ENCODE measurements around the gene WSCD2.

The WSCD2 gene

GRCh38 chr12:108187831-108188230 lies 58.7 kb downstream of the WSCD2 start:
- no peak overlapping the region for H3K4me3 ChIP-seq (ENCODE audit: low read depth in 1 of 2, low read length in 2 of 2)
- no peak overlapping the region for H3K9ac ChIP-seq (ENCODE audit: low read depth in 1 of 2, low read length in 2 of 2)
- H3K9me3 ChIP-seq (ENCODE audit: control insufficient read depth in 1 of 2, low read length in 2 of 2) = no peaks in the 10 kb centered on the region
- H3K27ac ChIP-seq (ENCODE audit: low read depth, low read length) = no peak overlapping the region
- H3K4me1 ChIP-seq (ENCODE audit: control insufficient read depth in 1 of 2, insufficient read depth in 2 of 2, low read length in 2 of 2) = no peaks in the 10 kb centered on the region
- H3K36me3 ChIP-seq (ENCODE audit: control insufficient read depth in 1 of 2, insufficient read depth in 2 of 2, low read length in 2 of 2) = no peaks in the 10 kb centered on the region
- H3K27me3 ChIP-seq (ENCODE audit: control insufficient read depth in 1 of 2, insufficient read depth in 2 of 2, low read length in 2 of 2) = no peaks in the 10 kb centered on the region

- Histone ChIP-seq H3K9me3 (ENCODE audit: control insufficient read depth in 1 of 2, low read length in 2 of 2) (no peaks in the 10 kb centered on the region), H3K36me3 (ENCODE audit: control insufficient read depth in 1 of 2, insufficient read depth in 2 of 2, low read length in 2 of 2) (no peaks in the 10 kb centered on the region), H3K27me3 (ENCODE audit: control insufficient read depth in 1 of 2, insufficient read depth in 2 of 2, low read length in 2 of 2) (no peaks in the 10 kb centered on the region), H3K4me1 (ENCODE audit: control insufficient read depth in 1 of 2, insufficient read depth in 2 of 2, low read length in 2 of 2) (no peaks in the 10 kb centered on the region), H3K4me3 (ENCODE audit: low read depth in 1 of 2, low read length in 2 of 2) (no peak overlapping the region), H3K27ac (ENCODE audit: low read depth, low read length) (no peak overlapping the region), H3K9ac (ENCODE audit: low read depth in 1 of 2, low read length in 2 of 2) (no peak overlapping the region)
These were observed 61.4 kb downstream of the WSCD2 start for GRCh38 chr12:108190529-108190928.

- H3K9me3 ChIP-seq (ENCODE audit: control insufficient read depth in 1 of 2, low read length in 2 of 2) = no peaks in the 10 kb centered on the region
- H3K9ac ChIP-seq (ENCODE audit: low read depth in 1 of 2, low read length in 2 of 2) = no peak overlapping the region
- H3K36me3 ChIP-seq (ENCODE audit: control insufficient read depth in 1 of 2, insufficient read depth in 2 of 2, low read length in 2 of 2) = no peaks in the 10 kb centered on the region
- H3K27ac ChIP-seq (ENCODE audit: low read depth, low read length) = no peak overlapping the region
- H3K27me3 ChIP-seq (ENCODE audit: control insufficient read depth in 1 of 2, insufficient read depth in 2 of 2, low read length in 2 of 2) = no peaks in the 10 kb centered on the region
- H3K4me3 ChIP-seq (ENCODE audit: low read depth in 1 of 2, low read length in 2 of 2) = no peak overlapping the region
- no peaks in the 10 kb centered on the region for H3K4me1 ChIP-seq (ENCODE audit: control insufficient read depth in 1 of 2, insufficient read depth in 2 of 2, low read length in 2 of 2)
These were observed 62.0 kb downstream of the WSCD2 start for GRCh38 chr12:108191086-108191485.

GRCh38 chr12:108191938-108192337 lies 62.9 kb downstream of the WSCD2 start:
- Histone ChIP-seq H3K9ac (ENCODE audit: low read depth in 1 of 2, low read length in 2 of 2) (no peak overlapping the region), H3K4me3 (ENCODE audit: low read depth in 1 of 2, low read length in 2 of 2) (no peak overlapping the region), H3K9me3 (ENCODE audit: control insufficient read depth in 1 of 2, low read length in 2 of 2) (no peaks in the 10 kb centered on the region), H3K27ac (ENCODE audit: low read depth, low read length) (no peak overlapping the region), H3K27me3 (ENCODE audit: control insufficient read depth in 1 of 2, insufficient read depth in 2 of 2, low read length in 2 of 2) (no peaks in the 10 kb centered on the region), H3K36me3 (ENCODE audit: control insufficient read depth in 1 of 2, insufficient read depth in 2 of 2, low read length in 2 of 2) (no peaks in the 10 kb centered on the region), H3K4me1 (ENCODE audit: control insufficient read depth in 1 of 2, insufficient read depth in 2 of 2, low read length in 2 of 2) (no peaks in the 10 kb centered on the region)

- Histone ChIP-seq H3K27ac (ENCODE audit: low read depth, low read length) (no peak overlapping the region), H3K36me3 (ENCODE audit: control insufficient read depth in 1 of 2, insufficient read depth in 2 of 2, low read length in 2 of 2) (no peaks in the 10 kb centered on the region), H3K9ac (ENCODE audit: low read depth in 1 of 2, low read length in 2 of 2) (no peak overlapping the region), H3K4me3 (ENCODE audit: low read depth in 1 of 2, low read length in 2 of 2) (no peak overlapping the region), H3K9me3 (ENCODE audit: control insufficient read depth in 1 of 2, low read length in 2 of 2) (no peaks in the 10 kb centered on the region), H3K4me1 (ENCODE audit: control insufficient read depth in 1 of 2, insufficient read depth in 2 of 2, low read length in 2 of 2) (no peaks in the 10 kb centered on the region), H3K27me3 (ENCODE audit: control insufficient read depth in 1 of 2, insufficient read depth in 2 of 2, low read length in 2 of 2) (no peaks in the 10 kb centered on the region)
These were observed 64.4 kb downstream of the WSCD2 start for GRCh38 chr12:108193493-108193892.

GRCh38 chr12:108193917-108194316 lies 64.8 kb downstream of the WSCD2 start:
- Histone ChIP-seq H3K9ac (ENCODE audit: low read depth in 1 of 2, low read length in 2 of 2) (no peak overlapping the region), H3K27me3 (ENCODE audit: control insufficient read depth in 1 of 2, insufficient read depth in 2 of 2, low read length in 2 of 2) (no peaks in the 10 kb centered on the region), H3K4me1 (ENCODE audit: control insufficient read depth in 1 of 2, insufficient read depth in 2 of 2, low read length in 2 of 2) (no peaks in the 10 kb centered on the region), H3K9me3 (ENCODE audit: control insufficient read depth in 1 of 2, low read length in 2 of 2) (no peaks in the 10 kb centered on the region), H3K27ac (ENCODE audit: low read depth, low read length) (no peak overlapping the region), H3K4me3 (ENCODE audit: low read depth in 1 of 2, low read length in 2 of 2) (no peak overlapping the region), H3K36me3 (ENCODE audit: control insufficient read depth in 1 of 2, insufficient read depth in 2 of 2, low read length in 2 of 2) (no peaks in the 10 kb centered on the region)

- Histone ChIP-seq H3K4me3 (ENCODE audit: low read depth in 1 of 2, low read length in 2 of 2) (no peak overlapping the region), H3K9ac (ENCODE audit: low read depth in 1 of 2, low read length in 2 of 2) (no peak overlapping the region), H3K4me1 (ENCODE audit: control insufficient read depth in 1 of 2, insufficient read depth in 2 of 2, low read length in 2 of 2) (no peaks in the 10 kb centered on the region), H3K36me3 (ENCODE audit: control insufficient read depth in 1 of 2, insufficient read depth in 2 of 2, low read length in 2 of 2) (no peaks in the 10 kb centered on the region), H3K9me3 (ENCODE audit: control insufficient read depth in 1 of 2, low read length in 2 of 2) (no peaks in the 10 kb centered on the region), H3K27me3 (ENCODE audit: control insufficient read depth in 1 of 2, insufficient read depth in 2 of 2, low read length in 2 of 2) (no peaks in the 10 kb centered on the region), H3K27ac (ENCODE audit: low read depth, low read length) (no peak overlapping the region)
These were observed 65.5 kb downstream of the WSCD2 start for GRCh38 chr12:108194585-108194984.

- H3K27me3 ChIP-seq (ENCODE audit: control insufficient read depth in 1 of 2, insufficient read depth in 2 of 2, low read length in 2 of 2) = peaks cover 0 to 5% of the 10 kb centered on the region in 2 donors
- no peaks in the 10 kb centered on the region for H3K9me3 ChIP-seq (ENCODE audit: control insufficient read depth in 1 of 2, low read length in 2 of 2)
- no peak overlapping the region for H3K9ac ChIP-seq (ENCODE audit: low read depth in 1 of 2, low read length in 2 of 2)
- no peaks in the 10 kb centered on the region for H3K36me3 ChIP-seq (ENCODE audit: control insufficient read depth in 1 of 2, insufficient read depth in 2 of 2, low read length in 2 of 2)
- no peaks in the 10 kb centered on the region for H3K4me1 ChIP-seq (ENCODE audit: control insufficient read depth in 1 of 2, insufficient read depth in 2 of 2, low read length in 2 of 2)
- no peak overlapping the region for H3K27ac ChIP-seq (ENCODE audit: low read depth, low read length)
- H3K4me3 ChIP-seq (ENCODE audit: low read depth in 1 of 2, low read length in 2 of 2) = no peak overlapping the region
These were observed 67.2 kb downstream of the WSCD2 start for GRCh38 chr12:108196319-108196718.

- Histone ChIP-seq H3K9ac (ENCODE audit: low read depth in 1 of 2, low read length in 2 of 2) (no peak overlapping the region), H3K27ac (ENCODE audit: low read depth, low read length) (no peak overlapping the region), H3K4me3 (ENCODE audit: low read depth in 1 of 2, low read length in 2 of 2) (no peak overlapping the region), H3K4me1 (ENCODE audit: control insufficient read depth in 1 of 2, insufficient read depth in 2 of 2, low read length in 2 of 2) (no peaks in the 10 kb centered on the region), H3K36me3 (ENCODE audit: control insufficient read depth in 1 of 2, insufficient read depth in 2 of 2, low read length in 2 of 2) (no peaks in the 10 kb centered on the region), H3K9me3 (ENCODE audit: control insufficient read depth in 1 of 2, low read length in 2 of 2) (no peaks in the 10 kb centered on the region), H3K27me3 (ENCODE audit: control insufficient read depth in 1 of 2, insufficient read depth in 2 of 2, low read length in 2 of 2) (peaks cover 0 to 5% of the 10 kb centered on the region in 2 donors)
These were observed 67.8 kb downstream of the WSCD2 start for GRCh38 chr12:108196921-108197320.

GRCh38 chr12:108198043-108198442 lies 69.0 kb downstream of the WSCD2 start:
- H3K4me3 ChIP-seq (ENCODE audit: low read depth in 1 of 2, low read length in 2 of 2) = no peak overlapping the region
- no peaks in the 10 kb centered on the region for H3K9me3 ChIP-seq (ENCODE audit: control insufficient read depth in 1 of 2, low read length in 2 of 2)
- H3K4me1 ChIP-seq (ENCODE audit: control insufficient read depth in 1 of 2, insufficient read depth in 2 of 2, low read length in 2 of 2) = no peaks in the 10 kb centered on the region
- no peaks in the 10 kb centered on the region for H3K36me3 ChIP-seq (ENCODE audit: control insufficient read depth in 1 of 2, insufficient read depth in 2 of 2, low read length in 2 of 2)
- no peak overlapping the region for H3K27ac ChIP-seq (ENCODE audit: low read depth, low read length)
- peaks cover 0 to 5% of the 10 kb centered on the region in 2 donors for H3K27me3 ChIP-seq (ENCODE audit: control insufficient read depth in 1 of 2, insufficient read depth in 2 of 2, low read length in 2 of 2)
- no peak overlapping the region for H3K9ac ChIP-seq (ENCODE audit: low read depth in 1 of 2, low read length in 2 of 2)

GRCh38 chr12:108199106-108199505 lies 70.0 kb downstream of the WSCD2 start:
- no peak overlapping the region for H3K9ac ChIP-seq (ENCODE audit: low read depth in 1 of 2, low read length in 2 of 2)
- no peak overlapping the region for H3K27ac ChIP-seq (ENCODE audit: low read depth, low read length)
- H3K36me3 ChIP-seq (ENCODE audit: control insufficient read depth in 1 of 2, insufficient read depth in 2 of 2, low read length in 2 of 2) = no peaks in the 10 kb centered on the region
- H3K9me3 ChIP-seq (ENCODE audit: control insufficient read depth in 1 of 2, low read length in 2 of 2) = no peaks in the 10 kb centered on the region
- H3K4me1 ChIP-seq (ENCODE audit: control insufficient read depth in 1 of 2, insufficient read depth in 2 of 2, low read length in 2 of 2) = no peaks in the 10 kb centered on the region
- H3K4me3 ChIP-seq (ENCODE audit: low read depth in 1 of 2, low read length in 2 of 2) = no peak overlapping the region
- H3K27me3 ChIP-seq (ENCODE audit: control insufficient read depth in 1 of 2, insufficient read depth in 2 of 2, low read length in 2 of 2) = peaks cover 0 to 5% of the 10 kb centered on the region in 2 donors
